ENCODE results near the gene PEDS1.
"Not testable (repeated sequence)": the region's sequence is repeated elsewhere in the genome, so short reads cannot be mapped to it uniquely, and the experiment has no call there.

PEDS1 gene

GRCh38 chr20:50112512-50113419, 40.8 kb downstream of the PEDS1 start, which contains the start of gene UBE2V1:
Gene UBE2V1 (minus strand): TSS chr20:50113150. CDS start chr20:50113128, 22 bp downstream.
- DNase-seq (ENCODE audit: low read depth), result peak; percentile 58

- DNase-seq (ENCODE audit: low read depth), result no peak
These were observed 41.6 kb downstream of the PEDS1 start for GRCh38 chr20:50111829-50112495.

- peak; percentile 29 for DNase-seq (ENCODE audit: low read depth)
These were observed 42.2 kb downstream of the PEDS1 start for GRCh38 chr20:50111120-50111828.

GRCh38 chr20:50110141-50111047, 43.1 kb downstream of the PEDS1 start:
- DNase-seq (ENCODE audit: low read depth), result no peak

- no peak for DNase-seq (ENCODE audit: low read depth)
These were observed 44.8 kb downstream of the PEDS1 start for GRCh38 chr20:50108556-50109235.

GRCh38 chr20:50107796-50108331, 45.7 kb downstream of the PEDS1 start:
- DNase-seq (ENCODE audit: low read depth), result no peak

- DNase-seq (ENCODE audit: low read depth), result no peak
These were observed 46.4 kb downstream of the PEDS1 start for GRCh38 chr20:50107086-50107660.

- DNase-seq (ENCODE audit: low read depth), result not testable (repeated sequence)
These were observed 46.9 kb downstream of the PEDS1 start for GRCh38 chr20:50106669-50107068.

All from GM04504 (cell line).